HepG2 (cell line): ENCODE results near the gene FAM53B. TPM values are rescaled to one million over a fixed set of nuclear protein-coding genes. Genes with fewer than 3 reads are reported as not detected.
A peak's percentile ranks its signal among the peaks of the same experiment; 100 is the strongest.

Experiments
- ARHGAP35 ChIP-seq: sonication (generic); formaldehyde crosslinking; IDR thresholded peaks from 2 replicates; pipeline ENCODE4 v1.9.0; 2022; ENCODE audit warnings: mild to moderate bottlenecking, inconsistent platforms, moderate library complexity, missing genetic modification reagents, borderline replicate concordance
- BRD4 ChIP-seq: sonication (generic); formaldehyde crosslinking; IDR thresholded peaks from 2 replicates; pipeline ENCODE4 v1.4.0; 2020; ENCODE audit warnings: missing genetic modification reagents
- CBFB ChIP-seq: sonication (generic); formaldehyde crosslinking; IDR thresholded peaks from 2 replicates; pipeline ENCODE4 v1.4.0; 2020; ENCODE audit warnings: missing genetic modification reagents
- FOXK2 ChIP-seq: fragments of 450-650 bp; IDR thresholded peaks from 2 replicates; pipeline ENCODE4 v1.6.1; 2016
- PRDM10 ChIP-seq: sonication (generic); formaldehyde crosslinking; IDR thresholded peaks from 2 replicates; pipeline ENCODE4 v1.4.0; 2020; ENCODE audit warnings: low read depth, missing genetic modification reagents
- RXRB ChIP-seq: IDR thresholded peaks from 2 replicates; pipeline ENCODE4 v1.6.1; 2016; ENCODE audit warnings: borderline replicate concordance, missing genetic modification reagents, missing compliant biosample characterization
- SP140L ChIP-seq: sonication (generic); formaldehyde crosslinking; IDR thresholded peaks from 2 replicates; pipeline ENCODE4 v1.4.0; 2020; ENCODE audit warnings: missing genetic modification reagents, borderline replicate concordance
- TFE3 ChIP-seq: IDR thresholded peaks from 2 replicates; pipeline ENCODE4 v1.6.1; 2016
- THAP11 ChIP-seq: IDR thresholded peaks from 2 replicates; pipeline ENCODE4 v1.6.1; 2016; ENCODE audit warnings: missing biosample characterization, missing genetic modification reagents
- ZBTB20 ChIP-seq: sonication (generic); formaldehyde crosslinking; IDR thresholded peaks from 2 replicates; pipeline ENCODE4 v1.8.1; 2023; ENCODE audit warnings: missing genetic modification reagents, low read depth, mild to moderate bottlenecking, borderline replicate concordance
- ZBTB44 ChIP-seq: sonication (generic); formaldehyde crosslinking; IDR thresholded peaks from 2 replicates; pipeline ENCODE4 v1.4.0; 2020; ENCODE audit warnings: missing genetic modification reagents
- ZBTB49 ChIP-seq: sonication (generic); formaldehyde crosslinking; IDR thresholded peaks from 2 replicates; pipeline ENCODE4 v1.4.0; 2020; ENCODE audit warnings: missing genetic modification reagents, borderline replicate concordance
- ZFP1 ChIP-seq: IDR thresholded peaks from 2 replicates; pipeline ENCODE4 v1.6.1; 2016
- ZNF234 ChIP-seq: sonication (generic); formaldehyde crosslinking; conservative IDR thresholded peaks from 2 replicates; pipeline ENCODE4 v1.5.1; 2020; ENCODE audit warnings: mild to moderate bottlenecking, missing genetic modification reagents
- ZNF563 ChIP-seq: sonication (generic); formaldehyde crosslinking; IDR thresholded peaks from 2 replicates; pipeline ENCODE4 v1.8.0; 2022; ENCODE audit warnings: mild to moderate bottlenecking, moderate library complexity, missing genetic modification reagents
- ZNF761 ChIP-seq: sonication (generic); formaldehyde crosslinking; conservative IDR thresholded peaks from 2 replicates; pipeline ENCODE4 v1.4.0; 2020; ENCODE audit warnings: mild to moderate bottlenecking, missing genetic modification reagents
- ZUFSP ChIP-seq: sonication (generic); formaldehyde crosslinking; IDR thresholded peaks from 2 replicates; pipeline ENCODE4 v1.9.0; 2021; ENCODE audit warnings: missing genetic modification reagents, mild to moderate bottlenecking, borderline replicate concordance
- polyA plus RNA-seq, 8 experiments: library from polyadenylated mRNA; depleted of rRNA in 3 of 8; stranded (reverse) in 7 of 8; unstranded in 1 of 8; fragments of >200 nt; fragmentation: Illumina TruSeq in 4 of 8; extraction: Trizol in 4 of 8; gene quantifications; 2 replicates each; pipeline versions ENCODE4 v1.2.1 to v1.2.3, GENCODE V29; 2011 to 2016; ENCODE audit warnings: low read depth in 4 of 8, missing spikeins in 1 of 8, mixed read lengths in 1 of 8; ENCODE audit not compliant: insufficient read depth in 1 of 8
- total RNA-seq, 5 experiments: library from RNA; depleted of rRNA; stranded (reverse); fragments of >200 nt; fragmentation: Illumina TruSeq; extraction: Trizol; gene quantifications; 2 replicates each; pipeline ENCODE4 v1.2.3, GENCODE V29; 2016; ENCODE audit warnings: low read depth in 1 of 5

The FAM53B gene
- total and polyA plus RNA-seq, 2 of the 13 experiments (the other 11 are each of a cell fraction or from before 2014, with no cell fraction given), result 6.4 to 19.3 TPM

- TF ChIP-seq ZBTB49 (CRISPR knock-in tag) (no peak), ZBTB20 (no peak), THAP11 (CRISPR knock-in tag) (peak; percentile 24; the same call in 1 of the 2 replicates), ARHGAP35 (CRISPR knock-in tag) (no peak), ZBTB44 (CRISPR knock-in tag) (no peak), ZNF563 (CRISPR knock-in tag) (peak; percentile 70; the same call in 1 of the 2 replicates), BRD4 (CRISPR knock-in tag) (no peak; the same call in 1 of the 2 replicates), RXRB (CRISPR knock-in tag) (no peak; the same call in 1 of the 2 replicates), ZNF761 (CRISPR knock-in tag) (no peak), FOXK2 (no peak), CBFB (CRISPR knock-in tag) (no peak), SP140L (CRISPR knock-in tag) (no peak), ZUFSP (CRISPR knock-in tag) (no peak), ZFP1 (CRISPR knock-in tag) (0 out of 2 replicates have a peak, but pooled peaks have one; percentile 58), TFE3 (no peak), PRDM10 (no peak), ZNF234 (CRISPR knock-in tag) (no peak)
Measured at GRCh38 chr10:124605856-124606812, 138.0 kb downstream of the FAM53B start (continued).
